ENCODE results near the gene NSFL1C.

NSFL1C gene

DNA sequence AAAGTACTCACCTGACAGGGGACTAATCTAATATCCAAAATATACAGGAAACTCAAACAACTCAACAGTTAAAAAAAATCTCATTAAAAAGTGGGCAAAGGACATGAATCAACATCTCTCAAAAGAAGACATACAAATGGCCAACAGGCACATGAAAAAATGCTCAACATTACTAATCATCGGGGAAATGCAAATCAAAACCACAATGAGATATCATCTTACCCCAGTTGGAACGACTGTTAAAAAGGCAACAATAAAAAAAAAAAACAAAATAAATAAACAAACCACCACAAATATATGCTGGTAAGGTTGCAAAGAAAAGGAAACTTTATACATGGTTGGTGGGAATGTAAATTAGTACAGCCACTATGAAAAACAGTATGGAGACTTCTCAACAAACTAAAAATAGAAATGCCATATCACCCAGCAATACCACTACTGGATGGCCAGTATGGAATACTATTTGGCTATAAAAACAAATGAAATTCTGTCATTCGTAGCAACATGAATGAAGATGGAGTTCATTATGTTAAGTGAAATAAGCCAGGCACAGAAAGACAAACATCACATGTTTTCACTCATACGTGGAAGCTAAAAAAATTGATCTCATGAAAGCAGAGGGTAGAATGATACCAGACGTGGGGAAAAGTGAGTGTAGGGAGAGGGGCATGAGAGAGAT is 17.9 kb upstream of the NSFL1C start:
- no peak for DNase-seq (ENCODE audit: low read depth)

- DNase-seq (ENCODE audit: low read depth) = no peak
Measured at GRCh38 chr20:1479831-1480595, 13.4 kb upstream of the NSFL1C start.

- no peak for DNase-seq (ENCODE audit: low read depth)
Measured at GRCh38 chr20:1478566-1478965, 11.9 kb upstream of the NSFL1C start.

DNA sequence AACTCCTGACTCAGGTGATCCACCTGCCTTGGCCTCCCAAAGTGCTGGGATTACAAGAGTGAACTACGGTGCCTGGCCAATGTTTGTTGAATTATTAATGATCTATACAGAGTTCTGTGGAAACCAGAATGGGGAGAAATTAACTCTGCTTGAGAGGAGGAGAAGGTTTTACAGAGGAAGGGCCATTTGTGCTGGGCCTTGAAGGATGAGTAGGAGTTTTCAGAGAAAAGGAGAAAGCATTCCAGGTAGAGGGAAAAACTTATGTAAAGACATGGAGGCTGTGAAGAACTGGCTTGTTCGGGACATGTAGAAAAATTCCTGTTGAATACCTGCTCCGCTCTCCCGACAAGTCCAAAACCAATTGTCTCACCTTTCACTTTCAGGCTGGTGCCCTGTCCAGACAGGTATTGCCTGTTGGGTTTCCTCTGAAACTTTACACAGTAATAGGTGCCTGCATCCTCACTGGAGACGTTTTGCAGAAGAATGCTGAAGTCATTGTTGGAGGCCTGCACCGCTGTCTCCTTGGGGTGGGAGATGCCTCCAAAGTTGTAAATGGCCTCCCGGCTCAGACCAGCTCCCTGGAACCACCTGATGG is 11.3 kb upstream of the NSFL1C start:
- no peak for DNase-seq (ENCODE audit: low read depth)

DNA sequence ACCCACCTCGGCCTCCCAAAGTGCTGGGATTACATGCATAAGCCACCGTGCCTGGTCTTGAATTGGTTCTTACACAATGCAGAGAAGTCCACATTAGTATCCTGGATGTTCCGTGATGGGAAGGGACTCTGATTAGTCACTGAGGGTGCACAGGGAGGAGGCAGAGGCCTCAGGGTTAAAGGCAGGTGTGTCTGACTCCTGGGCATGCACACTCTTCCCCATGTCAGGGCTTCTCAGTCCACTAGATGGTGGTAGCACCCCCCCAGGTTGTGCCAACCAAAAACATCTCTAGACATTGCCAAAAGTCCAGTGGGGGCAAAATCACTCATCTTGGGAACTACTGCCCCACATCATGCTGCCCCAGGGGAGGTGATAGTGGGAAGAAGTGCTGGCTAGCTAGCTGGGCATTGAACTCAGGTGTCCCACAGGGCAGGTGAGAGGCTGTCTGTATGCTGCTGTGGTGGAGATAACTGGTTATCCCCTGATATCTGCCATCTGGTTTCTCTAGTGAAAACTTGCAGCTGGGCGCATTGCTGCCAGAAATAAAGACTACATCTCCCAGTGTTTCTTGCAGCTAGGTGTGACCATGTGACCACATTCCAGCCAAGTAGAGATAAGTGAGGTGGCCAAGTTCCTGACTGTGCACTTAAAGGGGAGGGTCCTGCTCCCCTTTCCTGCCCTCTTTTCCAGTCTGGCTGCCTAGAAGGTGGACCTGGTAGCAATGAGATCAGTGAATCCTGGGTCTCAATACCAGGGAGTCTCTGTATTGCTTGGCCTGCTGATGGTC is 8.4 kb upstream of the NSFL1C start:
- DNase-seq (ENCODE audit: low read depth) = no peak

GRCh38 chr20:1474325-1474724 is 7.7 kb upstream of the NSFL1C start:
- DNase-seq (ENCODE audit: low read depth) = no peak

- no peak for DNase-seq (ENCODE audit: low read depth)
Measured at GRCh38 chr20:1473246-1474220, 6.9 kb upstream of the NSFL1C start.

GRCh38 chr20:1472556-1473245 is 6.1 kb upstream of the NSFL1C start:
- no peak for DNase-seq (ENCODE audit: low read depth)

- no peak for DNase-seq (ENCODE audit: low read depth)
Measured at GRCh38 chr20:1471242-1471641, 4.6 kb upstream of the NSFL1C start.

GRCh38 chr20:1469925-1470571 is 3.4 kb upstream of the NSFL1C start:
- no peak for DNase-seq (ENCODE audit: low read depth)

DNA sequence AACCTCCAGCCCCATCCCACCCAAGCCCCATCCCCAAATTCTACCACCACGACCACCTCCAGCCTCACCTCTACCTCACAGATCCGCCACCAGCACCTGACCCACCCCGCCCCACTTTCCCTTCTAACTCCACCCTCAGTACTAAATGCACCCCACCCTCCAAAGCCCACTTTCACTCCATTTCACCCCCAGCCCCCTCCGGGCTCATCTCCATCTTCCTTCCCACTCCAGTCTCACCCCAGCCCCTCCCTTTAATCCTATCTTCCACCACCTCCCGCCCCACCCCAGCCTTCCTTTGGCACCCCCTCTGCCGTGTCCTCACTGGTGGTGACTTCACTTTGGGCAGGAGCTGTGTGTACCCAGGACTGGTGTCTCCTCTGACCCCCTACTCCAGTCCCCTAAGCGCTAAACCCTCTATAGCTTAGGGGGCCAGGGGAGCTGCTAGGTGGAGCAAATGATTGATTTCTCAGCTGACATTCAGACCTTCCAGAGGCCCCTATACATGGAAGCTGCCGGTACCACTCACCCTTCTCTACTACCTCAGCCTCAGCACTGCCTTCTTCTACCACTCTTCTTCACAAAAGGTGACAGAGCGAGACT is 2.8 kb upstream of the NSFL1C start:
- no peak for DNase-seq (ENCODE audit: low read depth)

GRCh38 chr20:1468117-1468624 is 1.5 kb upstream of the NSFL1C start:
- DNase-seq (ENCODE audit: low read depth) = no peak

DNA sequence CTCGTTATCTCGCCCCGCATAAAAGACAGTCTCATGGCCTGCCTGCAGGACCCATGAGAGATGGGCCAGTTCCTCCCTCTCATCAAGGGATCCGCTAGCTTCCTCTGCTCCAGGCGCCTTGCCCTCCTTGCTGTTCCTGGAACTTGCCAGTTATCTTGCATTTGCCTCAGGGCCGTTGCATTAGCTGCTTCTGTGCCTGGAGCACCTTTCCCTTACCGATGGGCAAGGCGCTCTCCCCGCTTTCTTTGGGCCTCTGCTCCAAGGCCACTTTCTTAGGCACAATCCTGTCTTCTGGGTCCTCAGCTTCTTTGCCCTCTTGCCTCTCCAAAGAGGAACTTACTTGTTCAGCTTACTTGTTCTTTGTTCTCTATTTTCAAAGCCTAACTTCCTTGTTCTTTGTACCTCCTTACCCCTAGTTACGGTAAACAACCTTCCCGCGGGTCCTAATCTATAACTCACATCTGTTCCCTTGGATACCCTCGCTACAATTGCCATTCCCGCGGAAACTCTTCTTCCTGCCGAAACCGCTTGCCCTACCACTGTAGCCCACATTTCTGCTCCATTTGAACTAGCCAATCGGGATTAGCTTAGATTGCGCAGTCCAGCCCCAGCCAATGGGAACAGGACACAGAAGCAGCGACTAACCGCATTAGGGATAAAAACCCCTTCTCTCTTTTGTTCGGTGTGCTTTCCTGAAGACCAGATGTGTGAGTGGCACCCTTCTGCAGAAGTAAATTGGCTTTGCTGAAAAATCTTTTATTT is 887 bp upstream of the NSFL1C start:
- no peak for DNase-seq (ENCODE audit: low read depth)

GRCh38 chr20:1467082-1467354 is 369 bp upstream of the NSFL1C start:
- DNase-seq (ENCODE audit: low read depth) = no peak

GRCh38 chr20:1465470-1466210 is 1.0 kb downstream of the NSFL1C start:
- DNase-seq (ENCODE audit: low read depth) = no peak

- no peak for DNase-seq (ENCODE audit: low read depth)
Measured at GRCh38 chr20:1463971-1464570, 2.6 kb downstream of the NSFL1C start.

- DNase-seq (ENCODE audit: low read depth) = no peak
Measured at GRCh38 chr20:1462834-1463233, 3.8 kb downstream of the NSFL1C start.

- no peak for DNase-seq (ENCODE audit: low read depth)
Measured at GRCh38 chr20:1462001-1462400, 4.6 kb downstream of the NSFL1C start.
